A549 (cell line): ENCODE measurements around the gene APOBEC3H.

Experiments
- CTCF ChIP-seq: fragments of >200 bp; sonication (Bioruptor Twin); formaldehyde crosslinking; IDR thresholded peaks from 3 replicates; pipeline ENCODE4 v1.5.1; 2016
- ELK1 ChIP-seq: fragments of 150-350 bp; IDR thresholded peaks from 2 replicates; pipeline ENCODE4 v1.6.1; 2014; ENCODE audit warnings: low read depth, mild to moderate bottlenecking, low read length
- MAZ ChIP-seq: fragments of 150-350 bp; IDR thresholded peaks from 2 replicates; pipeline ENCODE4 v1.6.1; 2014; ENCODE audit warnings: antibody characterized with exemption, low read depth, low read length, borderline replicate concordance
- RFX5 ChIP-seq: fragments of 450-650 bp; IDR thresholded peaks from 2 replicates; pipeline ENCODE4 v1.7.1; 2014; ENCODE audit warnings: antibody characterized with exemption, mild to moderate bottlenecking, moderate library complexity
- USF2 ChIP-seq: fragments of 450-650 bp; IDR thresholded peaks from 2 replicates; pipeline ENCODE4 v1.6.1; 2014; ENCODE audit warnings: antibody characterized with exemption

GRCh38 chr22:39084666-39085065 is 12.4 kb upstream of the APOBEC3H start:
- no peak for TF ChIP-seq CTCF
- no peak for TF ChIP-seq RFX5
- no peak for TF ChIP-seq ELK1
- TF ChIP-seq USF2: no peak
- TF ChIP-seq MAZ: no peak
